Activated naive CD8-positive, alpha-beta T cell treated with anti-CD3 and anti-CD28 coated beads, Interleukin-2, amount 50 U/mL, for 24 hours (primary cell): Measurements from ENCODE around the gene CREBRF.
"Not testable (repeated sequence)": the region's sequence is repeated elsewhere in the genome, so short reads cannot be mapped to it uniquely, and the experiment has no call there.

Source experiments
- ATAC-seq: fragments of 150-1000 bp; cut with Tn5 transposase; one replicate; pipeline ENCODE4 v1.10.0; 2021
- DNase-seq: peaks from one replicate; pipeline ENCODE4 v3.0.0; 2021
- H3K27ac Mint-ChIP-seq: one replicate; pipeline ENCODE4 v1.8.0; 2021; ENCODE audit warnings: mild to moderate bottlenecking, mixed read lengths
- H3K27me3 Mint-ChIP-seq: one replicate; pipeline ENCODE4 v1.8.0; 2021; ENCODE audit warnings: mixed read lengths
- H3K36me3 Mint-ChIP-seq: one replicate; pipeline ENCODE4 v1.8.0; 2021; ENCODE audit warnings: low read depth, mixed read lengths
- H3K4me1 Mint-ChIP-seq: one replicate; pipeline ENCODE4 v1.8.0; 2021; ENCODE audit warnings: mixed read lengths
- H3K4me3 Mint-ChIP-seq: one replicate; pipeline ENCODE4 v1.8.0; 2021; ENCODE audit warnings: mild to moderate bottlenecking, moderate library complexity, mixed read lengths
- H3K9me3 Mint-ChIP-seq: one replicate; pipeline ENCODE4 v1.8.0; 2021; ENCODE audit warnings: mixed read lengths

The CREBRF gene

DNA sequence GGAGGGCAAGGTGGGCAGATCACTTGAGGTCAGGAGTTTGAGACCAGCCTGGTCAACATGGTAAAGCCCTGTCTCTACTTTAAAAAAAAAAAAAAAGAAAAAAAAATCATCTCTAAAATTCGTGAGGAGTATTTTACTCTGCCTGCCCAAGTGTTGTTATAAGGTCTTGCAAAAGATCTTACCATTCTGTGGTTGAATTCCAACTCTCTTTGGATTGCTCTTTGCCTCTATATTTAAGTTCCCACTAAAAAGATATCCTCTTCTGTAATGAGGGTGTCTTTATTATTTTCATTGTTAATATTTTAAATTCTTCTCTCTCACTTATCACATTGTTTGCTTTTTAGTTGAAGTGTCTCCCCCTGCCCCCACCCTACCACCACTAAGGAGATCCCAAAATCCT lies 33.4 kb downstream of the CREBRF start:
- Mint-ChIP-seq H3K27ac (no peak overlapping the region), H3K27me3 (no peaks in the 10 kb centered on the region), H3K9me3 (no peaks in the 10 kb centered on the region), H3K4me3 (no peak overlapping the region), H3K4me1 (peaks cover 15% of the 10 kb centered on the region), H3K36me3 (peaks cover 9% of the 10 kb centered on the region)
- DNase-seq, result no peak
- ATAC-seq, result no peak

DNA sequence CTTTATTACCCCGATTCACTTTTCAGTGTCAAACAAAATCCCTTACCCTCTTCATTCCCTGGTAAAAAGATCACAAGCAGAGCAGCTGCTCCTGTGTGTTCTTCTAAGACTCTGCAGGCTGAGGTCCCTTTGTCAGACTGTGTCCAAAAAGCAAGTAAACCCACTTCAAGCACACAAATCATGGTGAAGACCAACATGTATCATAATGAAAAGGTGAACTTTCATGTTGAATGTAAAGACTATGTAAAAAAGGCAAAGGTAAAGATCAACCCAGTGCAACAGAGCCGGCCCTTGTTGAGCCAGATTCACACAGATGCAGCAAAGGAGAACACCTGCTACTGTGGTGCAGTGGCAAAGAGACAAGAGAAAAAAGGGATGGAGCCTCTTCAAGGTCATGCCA lies 34.5 kb downstream of the CREBRF start:
- no peaks in the 10 kb centered on the region for H3K9me3 Mint-ChIP-seq
- no peak overlapping the region for H3K27ac Mint-ChIP-seq
- no peaks in the 10 kb centered on the region for H3K27me3 Mint-ChIP-seq
- peaks cover 15% of the 10 kb centered on the region for H3K4me1 Mint-ChIP-seq
- H3K4me3 Mint-ChIP-seq, result no peak overlapping the region
- peaks cover 12% of the 10 kb centered on the region for H3K36me3 Mint-ChIP-seq
- peak; percentile 20 for ATAC-seq
- no peak for DNase-seq

- Mint-ChIP-seq H3K4me1 (peaks cover 15% of the 10 kb centered on the region), H3K4me3 (no peak overlapping the region), H3K27me3 (no peaks in the 10 kb centered on the region), H3K27ac (no peak overlapping the region), H3K36me3 (peaks cover 10% of the 10 kb centered on the region), H3K9me3 (no peaks in the 10 kb centered on the region)
- ATAC-seq (no peak), DNase-seq (no peak)
These were observed 35.8 kb downstream of the CREBRF start for GRCh38 chr5:173091981-173092380.

- DNase-seq (no peak), ATAC-seq (no peak)
- Mint-ChIP-seq H3K27ac (no peak overlapping the region), H3K4me3 (no peak overlapping the region), H3K27me3 (no peaks in the 10 kb centered on the region), H3K4me1 (peaks cover 27% of the 10 kb centered on the region), H3K36me3 (peaks cover 10% of the 10 kb centered on the region), H3K9me3 (no peaks in the 10 kb centered on the region)
These were observed 37.5 kb downstream of the CREBRF start for GRCh38 chr5:173093606-173094005.

GRCh38 chr5:173094012-173094661 lies 38.0 kb downstream of the CREBRF start:
- DNase-seq (no peak), ATAC-seq (no peak)
- H3K27ac Mint-ChIP-seq, result no peak overlapping the region
- no peaks in the 10 kb centered on the region for H3K9me3 Mint-ChIP-seq
- H3K27me3 Mint-ChIP-seq, result no peaks in the 10 kb centered on the region
- H3K4me1 Mint-ChIP-seq, result peaks cover 31% of the 10 kb centered on the region
- peaks cover 10% of the 10 kb centered on the region for H3K36me3 Mint-ChIP-seq
- H3K4me3 Mint-ChIP-seq, result no peak overlapping the region

- H3K9me3 Mint-ChIP-seq, result peaks cover 6% of the 10 kb centered on the region
- DNase-seq (no peak), ATAC-seq (no peak)
- H3K4me1 Mint-ChIP-seq, result peaks cover 34% of the 10 kb centered on the region
- no peak overlapping the region for H3K27ac Mint-ChIP-seq
- H3K36me3 Mint-ChIP-seq, result peaks cover 17% of the 10 kb centered on the region
- no peak overlapping the region for H3K4me3 Mint-ChIP-seq
- H3K27me3 Mint-ChIP-seq, result no peaks in the 10 kb centered on the region
These were observed 42.6 kb downstream of the CREBRF start for GRCh38 chr5:173098787-173099186.

DNA sequence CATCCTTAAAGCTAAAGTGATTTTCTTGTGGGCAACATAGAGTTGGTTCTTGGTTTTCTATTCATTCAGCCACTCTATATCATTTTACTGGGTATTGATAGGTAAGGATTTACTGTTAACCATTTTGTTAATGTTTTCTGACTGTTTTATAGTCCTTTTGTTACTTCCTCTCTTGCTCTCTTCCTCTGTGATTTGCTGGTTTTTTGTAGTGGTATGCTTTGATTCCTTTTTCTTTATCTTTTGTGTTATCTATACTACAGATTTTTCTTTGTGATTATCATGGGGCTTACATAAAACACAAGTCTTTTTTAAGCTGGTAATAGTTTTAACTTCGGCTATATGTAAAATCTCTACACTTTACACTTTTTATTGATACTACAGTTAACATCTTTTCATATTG lies 43.3 kb downstream of the CREBRF start:
- peaks cover 15% of the 10 kb centered on the region for H3K36me3 Mint-ChIP-seq
- H3K4me3 Mint-ChIP-seq, result no peak overlapping the region
- H3K27ac Mint-ChIP-seq, result no peak overlapping the region
- DNase-seq (no peak), ATAC-seq (no peak)
- peaks cover 6% of the 10 kb centered on the region for H3K9me3 Mint-ChIP-seq
- H3K4me1 Mint-ChIP-seq, result peaks cover 29% of the 10 kb centered on the region
- no peaks in the 10 kb centered on the region for H3K27me3 Mint-ChIP-seq

DNA sequence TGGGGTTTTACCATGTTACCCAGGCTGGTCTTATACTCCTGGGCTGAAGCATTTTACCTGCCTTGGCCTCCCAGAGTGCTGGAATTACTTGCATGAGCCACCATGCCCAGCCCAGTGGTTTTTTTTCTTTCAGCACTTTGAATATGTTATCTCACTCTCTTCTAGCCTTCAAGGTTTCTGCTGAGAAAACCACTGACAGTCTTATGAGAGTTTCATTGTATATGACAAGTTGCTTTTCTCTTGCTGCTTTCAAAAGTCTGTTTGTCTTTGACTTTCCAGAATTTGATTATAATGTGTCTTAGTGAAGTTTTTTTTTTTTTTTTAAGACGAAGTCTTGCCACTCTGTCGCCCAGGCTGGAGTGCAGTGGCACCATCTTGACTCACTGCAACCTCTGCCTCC lies 45.1 kb downstream of the CREBRF start:
- no peak for ATAC-seq
- peaks cover 6% of the 10 kb centered on the region for H3K9me3 Mint-ChIP-seq
- H3K27me3 Mint-ChIP-seq, result no peaks in the 10 kb centered on the region
- H3K4me1 Mint-ChIP-seq, result peaks cover 28% of the 10 kb centered on the region
- H3K4me3 Mint-ChIP-seq, result no peak overlapping the region
- no peak for DNase-seq
- H3K36me3 Mint-ChIP-seq, result peaks cover 12% of the 10 kb centered on the region
- H3K27ac Mint-ChIP-seq, result no peak overlapping the region

- Mint-ChIP-seq H3K9me3 (peaks cover 6% of the 10 kb centered on the region), H3K4me3 (no peak overlapping the region), H3K27me3 (no peaks in the 10 kb centered on the region), H3K27ac (no peak overlapping the region), H3K36me3 (peaks cover 12% of the 10 kb centered on the region), H3K4me1 (peaks cover 18% of the 10 kb centered on the region)
- no peak for DNase-seq
- no peak for ATAC-seq
These were observed 47.3 kb downstream of the CREBRF start for GRCh38 chr5:173103411-173103810.

- ATAC-seq (no peak), DNase-seq (no peak)
- Mint-ChIP-seq H3K36me3 (peaks cover 6% of the 10 kb centered on the region), H3K27me3 (no peaks in the 10 kb centered on the region), H3K4me3 (peak overlapping the region; percentile 14), H3K27ac (peak overlapping the region; percentile 49), H3K4me1 (peaks cover 8% of the 10 kb centered on the region), H3K9me3 (no peaks in the 10 kb centered on the region)
These were observed 52.8 kb downstream of the CREBRF start for GRCh38 chr5:173108914-173109313.

DNA sequence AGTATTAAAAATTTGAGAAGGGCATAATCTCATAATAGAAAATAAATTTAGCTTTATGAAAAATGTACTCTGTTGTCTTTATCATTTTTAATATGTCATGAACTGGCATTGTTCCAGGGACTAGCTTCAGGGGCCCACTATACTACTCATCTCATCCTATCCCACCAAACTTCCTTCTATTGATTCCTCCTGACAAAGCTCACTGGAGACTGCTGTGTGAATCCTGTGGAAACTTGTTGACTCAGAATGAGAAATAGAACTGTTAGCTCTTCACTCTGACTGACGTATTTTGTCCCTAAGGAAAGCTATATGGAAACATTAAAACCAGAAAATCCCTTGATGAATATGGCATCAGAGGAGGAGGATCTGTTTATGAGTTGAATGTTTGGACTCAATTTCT lies 58.4 kb downstream of the CREBRF start:
- Mint-ChIP-seq H3K27ac (peak overlapping the region; percentile 25), H3K9me3 (peaks cover 9% of the 10 kb centered on the region), H3K4me3 (no peak overlapping the region), H3K36me3 (peaks cover 17% of the 10 kb centered on the region), H3K27me3 (no peaks in the 10 kb centered on the region), H3K4me1 (peaks cover 12% of the 10 kb centered on the region)
- DNase-seq (no peak), ATAC-seq (no peak)

DNA sequence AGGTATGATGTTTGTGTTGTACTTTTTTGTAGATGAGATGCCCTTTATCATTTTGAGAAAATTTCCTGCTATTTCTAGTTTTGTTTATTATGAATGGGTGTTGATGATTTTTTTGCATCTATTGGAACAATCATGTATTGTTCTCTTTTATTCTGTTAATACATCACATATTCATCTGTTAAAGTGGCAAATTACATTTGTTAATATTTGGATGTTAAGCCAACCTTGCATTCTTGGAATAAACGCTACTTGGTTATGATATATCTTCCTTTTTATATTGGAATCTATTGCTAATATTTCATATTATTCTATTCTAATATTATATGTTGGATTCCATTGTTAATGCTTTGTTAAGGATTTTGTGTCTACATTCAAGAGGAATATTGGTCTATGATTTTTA lies 63.6 kb downstream of the CREBRF start:
- Mint-ChIP-seq H3K9me3 (peaks cover 12% of the 10 kb centered on the region), H3K36me3 (peaks cover 24% of the 10 kb centered on the region), H3K27ac (no peak overlapping the region), H3K4me1 (peaks cover 1% of the 10 kb centered on the region), H3K27me3 (no peaks in the 10 kb centered on the region), H3K4me3 (no peak overlapping the region)
- ATAC-seq, result no peak
- no peak for DNase-seq

DNA sequence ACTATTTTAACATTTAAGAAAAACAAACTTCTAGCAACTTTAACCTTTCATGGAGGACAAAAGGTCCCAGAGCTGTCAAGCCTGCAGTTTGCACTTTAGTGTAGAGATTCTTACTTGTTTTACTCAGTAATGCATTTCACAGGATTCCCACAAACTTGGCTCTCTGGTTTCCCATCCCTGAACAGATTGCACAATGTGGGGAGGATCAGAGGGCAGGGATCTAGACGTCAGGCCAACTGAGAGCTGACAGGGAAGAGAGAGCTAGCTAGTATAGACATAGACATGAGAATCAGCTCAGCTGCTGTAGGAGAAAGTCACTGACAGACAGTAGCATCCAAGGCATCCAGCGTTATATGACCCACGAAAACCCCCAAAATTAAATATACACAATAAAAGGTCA lies 67.3 kb downstream of the CREBRF start:
- H3K27me3 Mint-ChIP-seq, result no peaks in the 10 kb centered on the region
- DNase-seq, result no peak
- no peak overlapping the region for H3K4me3 Mint-ChIP-seq
- no peak for ATAC-seq
- no peak overlapping the region for H3K27ac Mint-ChIP-seq
- peaks cover 10% of the 10 kb centered on the region for H3K9me3 Mint-ChIP-seq
- H3K36me3 Mint-ChIP-seq, result peaks cover 20% of the 10 kb centered on the region
- no peaks in the 10 kb centered on the region for H3K4me1 Mint-ChIP-seq

DNA sequence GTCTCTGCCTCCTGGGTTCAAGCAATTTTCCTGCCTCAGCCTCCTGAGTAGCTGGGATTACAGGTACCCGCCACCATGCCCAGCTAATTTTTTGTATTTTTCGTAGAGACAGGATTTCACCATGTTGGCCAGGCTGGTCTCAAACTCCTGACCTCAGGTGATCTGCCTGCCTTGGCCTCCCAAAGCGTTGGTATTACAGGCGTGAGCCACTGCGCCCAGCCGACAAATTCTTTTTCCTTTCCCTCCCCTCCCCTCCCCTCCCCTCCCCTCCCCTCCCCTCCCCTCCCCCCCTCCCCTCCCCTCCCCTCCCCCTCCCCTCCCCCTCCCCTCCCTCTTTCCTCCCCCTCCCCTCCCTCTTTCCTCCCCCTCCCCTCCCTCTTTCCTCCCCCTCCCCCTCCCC lies 76.0 kb downstream of the CREBRF start:
- H3K27me3 Mint-ChIP-seq, ATAC-seq, H3K27ac Mint-ChIP-seq, H3K36me3 Mint-ChIP-seq, DNase-seq, H3K4me3 Mint-ChIP-seq, H3K9me3 Mint-ChIP-seq, H3K4me1 Mint-ChIP-seq: not testable (repeated sequence)

DNA sequence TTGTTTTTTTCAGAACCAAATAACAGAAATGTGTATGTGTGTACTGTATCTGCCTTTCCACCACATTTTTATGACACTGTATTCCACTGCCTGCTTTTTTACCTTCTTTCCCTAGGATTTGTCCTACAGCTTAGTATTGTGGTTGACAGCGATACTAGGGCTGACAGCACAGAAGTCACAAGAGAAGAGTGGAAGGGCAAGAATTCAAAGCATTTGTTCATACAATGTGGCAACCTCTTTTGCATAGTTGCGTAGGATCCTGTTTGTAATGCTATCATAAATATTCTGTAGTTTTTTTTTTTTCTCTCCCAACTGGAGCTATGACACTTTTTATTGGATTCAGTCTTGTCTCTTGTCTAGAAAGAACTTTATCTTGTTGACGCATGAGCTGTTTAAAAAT lies 82.6 kb downstream of the CREBRF start:
- Mint-ChIP-seq H3K27ac (no peak overlapping the region), H3K4me1 (no peaks in the 10 kb centered on the region), H3K27me3 (no peaks in the 10 kb centered on the region), H3K9me3 (no peaks in the 10 kb centered on the region), H3K4me3 (no peak overlapping the region), H3K36me3 (peaks cover 1% of the 10 kb centered on the region)
- no peak for DNase-seq
- no peak for ATAC-seq

- H3K27me3 Mint-ChIP-seq, result no peaks in the 10 kb centered on the region
- ATAC-seq, result no peak
- no peak for DNase-seq
- no peaks in the 10 kb centered on the region for H3K36me3 Mint-ChIP-seq
- no peak overlapping the region for H3K4me3 Mint-ChIP-seq
- H3K4me1 Mint-ChIP-seq, result peaks cover 4% of the 10 kb centered on the region
- H3K9me3 Mint-ChIP-seq, result no peaks in the 10 kb centered on the region
- H3K27ac Mint-ChIP-seq, result no peak overlapping the region
These were observed 83.5 kb downstream of the CREBRF start for GRCh38 chr5:173139631-173140030.
